IMR-90 (cell line): ENCODE measurements around the gene CD93. TPM values are rescaled to one million over a fixed set of nuclear protein-coding genes. Genes with fewer than 3 reads are reported as not detected.

Source experiments
- ATAC-seq: fragments of 200-7000 bp; cut with Tn5 transposase; 2 replicates; pipeline ENCODE4 v1.9.1; 2020; ENCODE audit warnings: low read depth, mild to moderate bottlenecking, moderate library complexity
- BruUV-seq: library from RNA; stranded (reverse); fragments of 400-500 nt; replicated peaks from 2 replicates; lab custom pipeline; 2021; lab: Mats Ljungman, UMichigan
- CTCF ChIA-PET: fragments of 300-600 bp; formaldehyde crosslinking; extraction: SDS; loops from one replicate; lab custom pipeline; 2021; ENCODE audit warnings: antibody characterized with exemption; lab: Yijun Ruan, JAX
- POLR2A ChIA-PET: fragments of 300-600 bp; sonication (Branson Sonifier 250); formaldehyde crosslinking; loops from one replicate; lab custom pipeline; 2022; ENCODE audit warnings: antibody characterized with exemption; ENCODE audit not compliant: unreplicated experiment; lab: Charles Lee
- DNase-seq: peaks from one replicate; pipeline ENCODE4 v3.0.0; 2013
- H2AFZ ChIP-seq: replicated peaks from 2 replicates; pipeline ENCODE3; 2013; ENCODE audit warnings: low read length, mild to moderate bottlenecking; ENCODE audit not compliant: poor library complexity
- H2AK5ac ChIP-seq: 2 replicates; pipeline ENCODE4 v1.6.1; 2013; ENCODE audit warnings: low read depth, low read length, inconsistent platforms
- H2AK9ac ChIP-seq: replicated peaks from 2 replicates; pipeline ENCODE3; 2013; ENCODE audit warnings: mild to moderate bottlenecking, low read depth, low read length, moderate library complexity; ENCODE audit not compliant: poor library complexity
- H2BK120ac ChIP-seq: 2 replicates; pipeline ENCODE4 v1.6.1; 2013; ENCODE audit warnings: low read depth, low read length, inconsistent platforms
- H2BK15ac ChIP-seq: 3 replicates; pipeline ENCODE4 v1.6.1; 2013; ENCODE audit warnings: low read depth, low read length, inconsistent platforms
- H2BK20ac ChIP-seq: 2 replicates; pipeline ENCODE4 v1.6.1; 2013; ENCODE audit warnings: low read depth, mild to moderate bottlenecking, inconsistent platforms, low read length, moderate library complexity
- H2BK5ac ChIP-seq: 2 replicates; pipeline ENCODE4 v1.6.1; 2013; ENCODE audit warnings: mild to moderate bottlenecking, low read depth, low read length, inconsistent platforms; ENCODE audit not compliant: poor library complexity, severe bottlenecking
- H3K14ac ChIP-seq: replicated peaks from 2 replicates; pipeline ENCODE4 v1.6.1; 2013; ENCODE audit warnings: low read depth, low read length, inconsistent platforms
- H3K18ac ChIP-seq: 2 replicates; pipeline ENCODE4 v1.6.1; 2013; ENCODE audit warnings: low read depth, low read length, control low read depth
- H3K23ac ChIP-seq: 2 replicates; pipeline ENCODE4 v1.6.1; 2013; ENCODE audit warnings: low read depth, low read length, inconsistent platforms
- H3K27ac ChIP-seq: 2 replicates; pipeline ENCODE4 v1.5.1; 2013; ENCODE audit warnings: mild to moderate bottlenecking, control low read depth, low read length; ENCODE audit not compliant: insufficient read depth
- H3K27me3 ChIP-seq: 2 replicates; pipeline ENCODE4 v1.6.1; 2013; ENCODE audit warnings: low read length; ENCODE audit not compliant: control insufficient read depth, insufficient read depth
- H3K36me3 ChIP-seq: 2 replicates; pipeline ENCODE4 v1.6.1; 2013; ENCODE audit warnings: low read length, mixed read lengths; ENCODE audit not compliant: control insufficient read depth, insufficient read depth
- H3K4ac ChIP-seq: 2 replicates; pipeline ENCODE4 v1.6.1; 2013; ENCODE audit warnings: low read depth, low read length, inconsistent platforms
- H3K4me1 ChIP-seq: 2 replicates; pipeline ENCODE4 v1.6.1; 2013; ENCODE audit warnings: low read length, mixed read lengths; ENCODE audit not compliant: control insufficient read depth, insufficient read depth
- H3K4me2 ChIP-seq: 2 replicates; pipeline ENCODE4 v1.6.1; 2013; ENCODE audit warnings: low read depth, mild to moderate bottlenecking, control low read depth, low read length, moderate library complexity
- H3K4me3 ChIP-seq: 2 replicates; pipeline ENCODE4 v1.5.1; 2013; ENCODE audit warnings: low read depth, mild to moderate bottlenecking, control low read depth, low read length, moderate library complexity; ENCODE audit not compliant: insufficient read depth
- H3K56ac ChIP-seq: 2 replicates; pipeline ENCODE4 v1.6.1; 2013; ENCODE audit warnings: low read length, inconsistent platforms; ENCODE audit not compliant: insufficient read depth; ENCODE audit errors: extremely low read depth
- H3K79me1 ChIP-seq, 2 experiments: 2 replicates each; pipeline ENCODE4 v1.6.1; 2013; ENCODE audit warnings: low read length in 2 of 2, inconsistent platforms in 1 of 2, low read depth in 1 of 2
- H3K9ac ChIP-seq: 2 replicates; pipeline ENCODE4 v1.6.1; 2013; ENCODE audit warnings: low read depth, low read length, control low read depth
- H3K9me1 ChIP-seq: 2 replicates; pipeline ENCODE4 v1.6.1; 2013; ENCODE audit warnings: low read length, inconsistent platforms; ENCODE audit not compliant: insufficient read depth
- H3K9me3 ChIP-seq: 2 replicates; pipeline ENCODE4 v1.6.1; 2013; ENCODE audit warnings: low read length; ENCODE audit not compliant: control insufficient read depth, insufficient read depth
- H4K20me1 ChIP-seq: 2 replicates; pipeline ENCODE4 v1.6.1; 2013; ENCODE audit warnings: low read length, inconsistent platforms; ENCODE audit not compliant: insufficient read depth
- H4K5ac ChIP-seq: 2 replicates; pipeline ENCODE4 v1.6.1; 2013; ENCODE audit warnings: mild to moderate bottlenecking, low read depth, low read length, control low read depth
- H4K8ac ChIP-seq, 2 experiments: 2 replicates each; pipeline ENCODE4 v1.6.1; 2013; ENCODE audit warnings: low read depth in 2 of 2, low read length in 2 of 2, control low read depth in 1 of 2, inconsistent platforms in 1 of 2
- H4K91ac ChIP-seq: 2 replicates; pipeline ENCODE4 v1.6.1; 2013; ENCODE audit warnings: low read depth, low read length, inconsistent platforms; ENCODE audit not compliant: insufficient read depth
- BHLHE40 ChIP-seq: fragments of 150-350 bp; IDR thresholded peaks from 2 replicates; pipeline ENCODE4 v1.6.1; 2016; ENCODE audit warnings: mild to moderate bottlenecking, low read depth, low read length
- CEBPB ChIP-seq: IDR thresholded peaks from 2 replicates; pipeline ENCODE4 v1.6.1; 2012; ENCODE audit warnings: low read depth, low read length, improper control_type of control experiment
- ELK1 ChIP-seq: fragments of 150-350 bp; IDR thresholded peaks from 2 replicates; pipeline ENCODE4 v1.6.1; 2016; ENCODE audit warnings: low read depth, mild to moderate bottlenecking, low read length, moderate library complexity, borderline replicate concordance
- FOS ChIP-seq: fragments of 150-350 bp; IDR thresholded peaks from 2 replicates; pipeline ENCODE4 v1.6.1; 2016; ENCODE audit warnings: low read depth, low read length
- MAFK ChIP-seq: IDR thresholded peaks from 2 replicates; pipeline ENCODE4 v1.6.1; 2012; ENCODE audit warnings: low read depth, low read length, improper control_type of control experiment
- MAZ ChIP-seq: IDR thresholded peaks from 2 replicates; pipeline ENCODE4 v1.6.1; 2012; ENCODE audit warnings: low read depth, mild to moderate bottlenecking, low read length, improper control_type of control experiment, moderate library complexity, borderline replicate concordance
- MXI1 ChIP-seq: IDR thresholded peaks from 2 replicates; pipeline ENCODE4 v1.6.1; 2012; ENCODE audit warnings: low read depth, mild to moderate bottlenecking, low read length, moderate library complexity, borderline replicate concordance
- NFE2L2 ChIP-seq: fragments of 150-350 bp; IDR thresholded peaks from 2 replicates; pipeline ENCODE4 v1.6.1; 2016; ENCODE audit warnings: low read depth, mild to moderate bottlenecking, low read length
- RAD21 ChIP-seq: IDR thresholded peaks from 2 replicates; pipeline ENCODE4 v1.6.1; 2012; ENCODE audit warnings: low read length, improper control_type of control experiment
- RCOR1 ChIP-seq: IDR thresholded peaks from 2 replicates; pipeline ENCODE4 v1.6.1; 2012; ENCODE audit warnings: mild to moderate bottlenecking, low read length, improper control_type of control experiment; ENCODE audit not compliant: insufficient replicate concordance
- USF2 ChIP-seq: fragments of 150-350 bp; IDR thresholded peaks from 2 replicates; pipeline ENCODE4 v1.6.1; 2017; ENCODE audit warnings: mild to moderate bottlenecking, antibody characterized with exemption, low read length, low read depth
- WGBS, 2 experiments: methylation state at CpG; one replicate each; pipeline versions ENCODE4 v1.1.5 to v1.1.7; 2013; ENCODE audit warnings: missing lambda C conversion rate in 2 of 2; ENCODE audit not compliant: insufficient read length in 1 of 2; ENCODE audit errors: extremely low coverage in 2 of 2; 5-methylcytosine and 5-hydroxymethylcytosine counted together
- dilution Hi-C: fragments of 300-500 bp; cut with HindIII; formaldehyde crosslinking; loops from one replicate; pipeline ENCODE4 v1.14.3; 2018; ENCODE audit warnings: low sequenced_read_pairs; ENCODE audit not compliant: unreplicated experiment
- in situ Hi-C: fragments of 300-500 bp; cut with MboI; formaldehyde crosslinking; loops from 3 replicates; pipeline ENCODE4 v1.14.3; 2019; ENCODE audit warnings: low sequenced_read_pairs, inconsistent platforms, mixed read lengths
- intact Hi-C: fragments of 100-400 bp; cut with micrococcal nuclease; formaldehyde crosslinking; loops from 2 replicates; pipeline ENCODE4 v1.10.0; 2022
- polyA plus RNA-seq, 3 experiments: library from polyadenylated mRNA; depleted of rRNA; stranded (reverse); fragments of >200 nt; gene quantifications; 2 replicates each; pipeline ENCODE4 v1.2.3, GENCODE V29; 2012; ENCODE audit warnings: low replicate concordance in 1 of 3
- total RNA-seq: library from RNA; depleted of rRNA; stranded (reverse); fragments of >200 nt; gene quantifications from 2 replicates; pipeline ENCODE4 v1.2.3, GENCODE V29; 2012

Gene CD93
- total and polyA plus RNA-seq, 2 of the 4 experiments (the other 2 are of a cell fraction), result under 0.01 to 0.02 TPM

- TF ChIP-seq FOS, result no peak
These were observed 36.9 kb upstream of the CD93 start (continued) for GRCh38 chr20:23122796-23123655.

GRCh38 chr20:23122321-23122720, 36.2 kb upstream of the CD93 start:
- H3K18ac ChIP-seq, result no peak overlapping the region
- H3K9me3 ChIP-seq, result no peaks in the 10 kb centered on the region
- no peaks in the 10 kb centered on the region for H3K79me1 ChIP-seq
- H3K27ac ChIP-seq, result no peak overlapping the region
- intact Hi-C loops (no loop called here), in situ Hi-C loops (no loop called here), dilution Hi-C loops (no loop called here)
- H3K4me3 ChIP-seq, result no peak overlapping the region
- 80% methylated on average over 1 of the region's 9 CpGs; no CpG with 5 or more reads in 1 of the 2 experiments for WGBS, 2 experiments
- TF ChIP-seq MAZ, result no peak
- TF ChIP-seq CEBPB, result no peak
- TF ChIP-seq USF2, result no peak
- TF ChIP-seq RAD21, result no peak
- no peak for TF ChIP-seq FOS
- no peak for TF ChIP-seq ELK1
- TF ChIP-seq MAFK, result no peak
- no peak for TF ChIP-seq RCOR1
- TF ChIP-seq NFE2L2, result no peak
- no peak for TF ChIP-seq BHLHE40
- no peak for TF ChIP-seq MXI1
- no peak overlapping the region for H2AK5ac ChIP-seq
- CTCF ChIA-PET, result no interaction called here
- H4K5ac ChIP-seq, result no peak overlapping the region
- H3K4me2 ChIP-seq, result no peak overlapping the region
- H3K27me3 ChIP-seq, result peaks cover 6% of the 10 kb centered on the region; the same call in 1 of the 2 replicates
- H3K56ac ChIP-seq, result no peak overlapping the region
- POLR2A ChIA-PET, result no interaction called here
- ATAC-seq (no peak), DNase-seq (no peak)
- H2AFZ ChIP-seq, result no peak overlapping the region
- no peak overlapping the region for H2BK120ac ChIP-seq
- H3K36me3 ChIP-seq, result no peaks in the 10 kb centered on the region
- no peak overlapping the region for H2BK15ac ChIP-seq
- H2BK5ac ChIP-seq, result no peak overlapping the region
- BruUV-seq, result no TSS peak
- no peak overlapping the region for H4K91ac ChIP-seq
- peaks cover 8% of the 10 kb centered on the region for H3K4me1 ChIP-seq
- no peak overlapping the region for H3K14ac ChIP-seq
- no peaks in the 10 kb centered on the region for H3K9me1 ChIP-seq
- H4K8ac ChIP-seq, result no peak overlapping the region
- H2BK20ac ChIP-seq, result no peak overlapping the region
- H3K4ac ChIP-seq, result no peak overlapping the region
- no peak overlapping the region for H3K23ac ChIP-seq
- H4K20me1 ChIP-seq, result no peaks in the 10 kb centered on the region
- H3K9ac ChIP-seq, result no peak overlapping the region
- no peak overlapping the region for H2AK9ac ChIP-seq
